GM23338 (cell line): ENCODE results near the gene ENDOV. TPM values are rescaled to one million over a fixed set of nuclear protein-coding genes. Genes with fewer than 3 reads are reported as not detected.

Experiments
- CREB1 ChIP-seq: fragments of 250-450 bp; sonication (Bioruptor Pico); IDR thresholded peaks from 2 replicates; pipeline ENCODE4 v1.5.0; 2020; ENCODE audit warnings: low read depth, mild to moderate bottlenecking, moderate library complexity
- JUNB ChIP-seq: IDR thresholded peaks from one replicate; pipeline ENCODE4 v1.6.1; 2016; ENCODE audit warnings: antibody characterized with exemption; ENCODE audit not compliant: unreplicated experiment
- ZNF114 ChIP-seq: fragments of 250-450 bp; sonication (Bioruptor Pico); IDR thresholded peaks from 2 replicates; pipeline ENCODE4 v1.5.0; 2020; ENCODE audit warnings: mild to moderate bottlenecking, moderate library complexity
- polyA plus RNA-seq: library from polyadenylated mRNA; unstranded; fragments of >200 nt; fragmentation: Nextera tagmentation; extraction: Ambion mirVana; gene quantifications from 2 replicates; pipeline ENCODE4 v1.2.1, GENCODE V29; 2016
- total RNA-seq: library from RNA; depleted of rRNA; stranded (reverse); fragments of >200 nt; shearing (Covaris generic); gene quantifications from 2 replicates; pipeline ENCODE4 v1.2.3, GENCODE V29; 2014
- TF ChIP-seq, protein P1 (sequence below): fragments of 250-450 bp; sonication (Bioruptor Pico); IDR thresholded peaks from 2 replicates; pipeline ENCODE4 v1.5.0; 2020; ENCODE audit warnings: mild to moderate bottlenecking, moderate library complexity
- TF ChIP-seq, protein P2 (sequence below): IDR thresholded peaks from 2 replicates; pipeline ENCODE4 v1.6.1; 2016; ENCODE audit warnings: antibody characterized with exemption
- TF ChIP-seq, protein P3 (sequence below), 2 experiments: fragments of 200-600 bp in 1 of 2; sonication (generic) in 1 of 2; conservative IDR thresholded peaks; 2 replicates each; pipeline versions ENCODE4 v1.5.1 to v1.6.1; 2016 to 2017; ENCODE audit warnings: antibody characterized with exemption in 2 of 2, low read depth in 2 of 2, mild to moderate bottlenecking in 2 of 2, moderate library complexity in 1 of 2

The ENDOV gene
- total and polyA plus RNA-seq, 2 experiments from 2014 or later: 11.5 to 16.1 TPM

DNA sequence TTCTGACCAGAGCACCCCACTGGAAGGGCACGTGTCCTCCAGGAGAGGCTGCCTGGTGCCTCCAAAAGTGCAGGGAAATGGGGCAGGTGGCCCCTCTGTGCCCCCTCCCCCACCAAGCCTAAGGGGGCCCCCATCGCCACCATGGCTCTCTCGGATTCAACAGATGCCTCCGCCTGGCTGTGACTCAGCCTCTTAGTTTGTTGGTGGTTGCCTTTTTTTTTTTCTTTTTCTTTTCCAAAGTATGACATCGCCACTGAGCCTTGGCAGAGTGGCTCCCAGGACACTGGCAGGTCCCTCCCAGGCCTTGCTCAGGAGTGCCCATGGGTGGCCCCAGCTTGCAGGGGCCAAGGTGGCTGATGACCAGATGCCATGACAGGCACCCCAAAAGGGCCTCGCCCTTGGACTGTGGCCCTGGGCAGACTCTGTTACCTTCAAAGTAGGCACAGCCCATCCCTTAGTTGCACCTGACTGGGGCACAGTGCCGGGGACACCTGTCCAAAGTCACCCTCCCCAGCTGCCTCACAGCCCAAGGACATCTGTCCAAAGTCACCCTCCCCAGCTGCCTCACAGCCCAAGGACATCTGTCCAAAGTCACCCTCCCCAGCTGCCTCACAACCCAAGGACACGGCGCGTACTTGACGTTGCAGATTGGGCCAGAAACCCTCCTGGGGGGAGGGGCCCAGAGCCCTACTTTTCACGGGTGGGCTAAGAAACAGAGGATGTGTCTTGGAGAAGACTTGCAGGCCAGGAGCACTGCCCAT, 31.9 kb downstream of the ENDOV start (continued):
- TF ChIP-seq, protein P1, sequence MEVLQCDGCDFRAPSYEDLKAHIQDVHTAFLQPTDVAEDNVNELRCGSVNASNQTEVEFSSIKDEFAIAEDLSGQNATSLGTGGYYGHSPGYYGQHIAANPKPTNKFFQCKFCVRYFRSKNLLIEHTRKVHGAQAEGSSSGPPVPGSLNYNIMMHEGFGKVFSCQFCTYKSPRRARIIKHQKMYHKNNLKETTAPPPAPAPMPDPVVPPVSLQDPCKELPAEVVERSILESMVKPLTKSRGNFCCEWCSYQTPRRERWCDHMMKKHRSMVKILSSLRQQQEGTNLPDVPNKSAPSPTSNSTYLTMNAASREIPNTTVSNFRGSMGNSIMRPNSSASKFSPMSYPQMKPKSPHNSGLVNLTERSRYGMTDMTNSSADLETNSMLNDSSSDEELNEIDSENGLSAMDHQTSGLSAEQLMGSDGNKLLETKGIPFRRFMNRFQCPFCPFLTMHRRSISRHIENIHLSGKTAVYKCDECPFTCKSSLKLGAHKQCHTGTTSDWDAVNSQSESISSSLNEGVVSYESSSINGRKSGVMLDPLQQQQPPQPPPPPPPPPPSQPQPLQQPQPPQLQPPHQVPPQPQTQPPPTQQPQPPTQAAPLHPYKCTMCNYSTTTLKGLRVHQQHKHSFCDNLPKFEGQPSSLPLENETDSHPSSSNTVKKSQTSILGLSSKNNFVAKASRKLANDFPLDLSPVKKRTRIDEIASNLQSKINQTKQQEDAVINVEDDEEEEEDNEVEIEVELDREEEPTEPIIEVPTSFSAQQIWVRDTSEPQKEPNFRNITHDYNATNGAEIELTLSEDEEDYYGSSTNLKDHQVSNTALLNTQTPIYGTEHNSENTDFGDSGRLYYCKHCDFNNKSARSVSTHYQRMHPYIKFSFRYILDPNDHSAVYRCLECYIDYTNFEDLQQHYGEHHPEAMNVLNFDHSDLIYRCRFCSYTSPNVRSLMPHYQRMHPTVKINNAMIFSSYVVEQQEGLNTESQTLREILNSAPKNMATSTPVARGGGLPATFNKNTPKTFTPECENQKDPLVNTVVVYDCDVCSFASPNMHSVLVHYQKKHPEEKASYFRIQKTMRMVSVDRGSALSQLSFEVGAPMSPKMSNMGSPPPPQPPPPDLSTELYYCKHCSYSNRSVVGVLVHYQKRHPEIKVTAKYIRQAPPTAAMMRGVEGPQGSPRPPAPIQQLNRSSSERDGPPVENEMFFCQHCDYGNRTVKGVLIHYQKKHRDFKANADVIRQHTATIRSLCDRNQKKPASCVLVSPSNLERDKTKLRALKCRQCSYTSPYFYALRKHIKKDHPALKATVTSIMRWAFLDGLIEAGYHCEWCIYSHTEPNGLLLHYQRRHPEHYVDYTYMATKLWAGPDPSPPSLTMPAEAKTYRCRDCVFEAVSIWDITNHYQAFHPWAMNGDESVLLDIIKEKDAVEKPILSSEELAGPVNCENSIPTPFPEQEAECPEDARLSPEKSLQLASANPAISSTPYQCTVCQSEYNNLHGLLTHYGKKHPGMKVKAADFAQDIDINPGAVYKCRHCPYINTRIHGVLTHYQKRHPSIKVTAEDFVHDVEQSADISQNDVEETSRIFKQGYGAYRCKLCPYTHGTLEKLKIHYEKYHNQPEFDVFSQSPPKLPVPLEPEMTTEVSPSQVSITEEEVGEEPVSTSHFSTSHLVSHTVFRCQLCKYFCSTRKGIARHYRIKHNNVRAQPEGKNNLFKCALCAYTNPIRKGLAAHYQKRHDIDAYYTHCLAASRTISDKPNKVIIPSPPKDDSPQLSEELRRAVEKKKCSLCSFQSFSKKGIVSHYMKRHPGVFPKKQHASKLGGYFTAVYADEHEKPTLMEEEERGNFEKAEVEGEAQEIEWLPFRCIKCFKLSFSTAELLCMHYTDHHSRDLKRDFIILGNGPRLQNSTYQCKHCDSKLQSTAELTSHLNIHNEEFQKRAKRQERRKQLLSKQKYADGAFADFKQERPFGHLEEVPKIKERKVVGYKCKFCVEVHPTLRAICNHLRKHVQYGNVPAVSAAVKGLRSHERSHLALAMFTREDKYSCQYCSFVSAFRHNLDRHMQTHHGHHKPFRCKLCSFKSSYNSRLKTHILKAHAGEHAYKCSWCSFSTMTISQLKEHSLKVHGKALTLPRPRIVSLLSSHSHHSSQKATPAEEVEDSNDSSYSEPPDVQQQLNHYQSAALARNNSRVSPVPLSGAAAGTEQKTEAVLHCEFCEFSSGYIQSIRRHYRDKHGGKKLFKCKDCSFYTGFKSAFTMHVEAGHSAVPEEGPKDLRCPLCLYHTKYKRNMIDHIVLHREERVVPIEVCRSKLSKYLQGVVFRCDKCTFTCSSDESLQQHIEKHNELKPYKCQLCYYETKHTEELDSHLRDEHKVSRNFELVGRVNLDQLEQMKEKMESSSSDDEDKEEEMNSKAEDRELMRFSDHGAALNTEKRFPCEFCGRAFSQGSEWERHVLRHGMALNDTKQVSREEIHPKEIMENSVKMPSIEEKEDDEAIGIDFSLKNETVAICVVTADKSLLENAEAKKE (CRISPR knock-in tag): no peak
- TF ChIP-seq, protein P2, sequence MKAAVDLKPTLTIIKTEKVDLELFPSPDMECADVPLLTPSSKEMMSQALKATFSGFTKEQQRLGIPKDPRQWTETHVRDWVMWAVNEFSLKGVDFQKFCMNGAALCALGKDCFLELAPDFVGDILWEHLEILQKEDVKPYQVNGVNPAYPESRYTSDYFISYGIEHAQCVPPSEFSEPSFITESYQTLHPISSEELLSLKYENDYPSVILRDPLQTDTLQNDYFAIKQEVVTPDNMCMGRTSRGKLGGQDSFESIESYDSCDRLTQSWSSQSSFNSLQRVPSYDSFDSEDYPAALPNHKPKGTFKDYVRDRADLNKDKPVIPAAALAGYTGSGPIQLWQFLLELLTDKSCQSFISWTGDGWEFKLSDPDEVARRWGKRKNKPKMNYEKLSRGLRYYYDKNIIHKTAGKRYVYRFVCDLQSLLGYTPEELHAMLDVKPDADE: no peak
- TF ChIP-seq, protein P3, sequence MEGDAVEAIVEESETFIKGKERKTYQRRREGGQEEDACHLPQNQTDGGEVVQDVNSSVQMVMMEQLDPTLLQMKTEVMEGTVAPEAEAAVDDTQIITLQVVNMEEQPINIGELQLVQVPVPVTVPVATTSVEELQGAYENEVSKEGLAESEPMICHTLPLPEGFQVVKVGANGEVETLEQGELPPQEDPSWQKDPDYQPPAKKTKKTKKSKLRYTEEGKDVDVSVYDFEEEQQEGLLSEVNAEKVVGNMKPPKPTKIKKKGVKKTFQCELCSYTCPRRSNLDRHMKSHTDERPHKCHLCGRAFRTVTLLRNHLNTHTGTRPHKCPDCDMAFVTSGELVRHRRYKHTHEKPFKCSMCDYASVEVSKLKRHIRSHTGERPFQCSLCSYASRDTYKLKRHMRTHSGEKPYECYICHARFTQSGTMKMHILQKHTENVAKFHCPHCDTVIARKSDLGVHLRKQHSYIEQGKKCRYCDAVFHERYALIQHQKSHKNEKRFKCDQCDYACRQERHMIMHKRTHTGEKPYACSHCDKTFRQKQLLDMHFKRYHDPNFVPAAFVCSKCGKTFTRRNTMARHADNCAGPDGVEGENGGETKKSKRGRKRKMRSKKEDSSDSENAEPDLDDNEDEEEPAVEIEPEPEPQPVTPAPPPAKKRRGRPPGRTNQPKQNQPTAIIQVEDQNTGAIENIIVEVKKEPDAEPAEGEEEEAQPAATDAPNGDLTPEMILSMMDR (conservative IDR thresholded peaks at IDR 0.05; ENCODE audit: low read depth in 2 of 2): no peak
- TF ChIP-seq JUNB (no peak), ZNF114 (CRISPR knock-in tag) (no peak), CREB1 (CRISPR knock-in tag) (no peak)
